Activated CD8-positive, alpha-beta memory T cell treated with anti-CD3 and anti-CD28 coated beads for 1 hour (primary cell): ENCODE data around the gene OTUB2.

Source experiments
- DNase-seq, 2 donors: peaks; one replicate each; pipeline ENCODE4 v3.0.0-alpha.2; 2020; ENCODE audit warnings: low read depth in 1 of 2; ENCODE audit errors: extremely low read depth in 1 of 2

Gene OTUB2

GRCh38 chr14:94026173-94026888, at the start of gene OTUB2:
Gene OTUB2 (plus strand): TSS chr14:94026340. CDS start chr14:94026538, 198 bp downstream.
- DNase-seq, result peak; percentile 79 to 84

- DNase-seq, result no peak
Measured at GRCh38 chr14:93976477-93977057, 49.6 kb upstream of the OTUB2 start, which contains the start of gene ASB2. Gene ASB2 (minus strand): TSS chr14:93976570. CDS start chr14:93964539, 12,031 bp downstream.

GRCh38 chr14:93977171-93977570, 49.0 kb upstream of the OTUB2 start:
- DNase-seq, result no peak

- peak; percentile 32 to 50 for DNase-seq
Measured at GRCh38 chr14:93977790-93978581, 48.2 kb upstream of the OTUB2 start.

- no peak for DNase-seq
Measured at GRCh38 chr14:93978735-93979134, 47.4 kb upstream of the OTUB2 start.

GRCh38 chr14:93980456-93981201, 45.5 kb upstream of the OTUB2 start:
- no peak for DNase-seq

GRCh38 chr14:93981316-93982229, 44.6 kb upstream of the OTUB2 start:
- DNase-seq, result no peak

GRCh38 chr14:93982230-93983007, 43.7 kb upstream of the OTUB2 start:
- DNase-seq, result no peak

- no peak for DNase-seq
Measured at GRCh38 chr14:93984070-93984469, 42.1 kb upstream of the OTUB2 start.

- DNase-seq, result no peak
Measured at GRCh38 chr14:93984987-93985410, 41.1 kb upstream of the OTUB2 start.

GRCh38 chr14:93986955-93987354, 39.2 kb upstream of the OTUB2 start:
- DNase-seq, result no peak

- DNase-seq, result no peak
Measured at GRCh38 chr14:93987376-93987775, 38.8 kb upstream of the OTUB2 start.

GRCh38 chr14:93987815-93988476, 38.2 kb upstream of the OTUB2 start:
- DNase-seq, result no peak

- DNase-seq, result no peak
Measured at GRCh38 chr14:93989939-93990338, 36.2 kb upstream of the OTUB2 start.

- no peak for DNase-seq
Measured at GRCh38 chr14:93991212-93991611, 34.9 kb upstream of the OTUB2 start.

GRCh38 chr14:93991649-93992048, 34.5 kb upstream of the OTUB2 start:
- no peak for DNase-seq

- DNase-seq, result no peak
Measured at GRCh38 chr14:93993382-93993781, 32.8 kb upstream of the OTUB2 start.

- no peak for DNase-seq
Measured at GRCh38 chr14:93994919-93995682, 31.0 kb upstream of the OTUB2 start.
